OCI-LY3 (cell line): ENCODE measurements around the gene OARD1.

Experiments
- H2AFZ ChIP-seq: fragments of 200-600, 300-600 bp; shearing (Covaris generic); 2 replicates; pipeline ENCODE4 v1.6.0; 2014; ENCODE audit warnings: antibody characterized with exemption, low read depth, low read length
- H3K27ac ChIP-seq: fragments of 200-600, 300-600 bp; sonication (generic); 2 replicates; pipeline ENCODE4 v1.5.1; 2014; ENCODE audit warnings: mild to moderate bottlenecking, low read length, moderate library complexity, mixed read lengths
- H3K27me3 ChIP-seq: fragments of 200-600, 300-600 bp; sonication (generic); 2 replicates; pipeline ENCODE4 v1.6.1; 2014; ENCODE audit warnings: low read depth, low read length, mixed read lengths
- H3K36me3 ChIP-seq: fragments of 200-600, 300-600 bp; sonication (generic); replicated peaks from 2 replicates; pipeline ENCODE3; 2014; ENCODE audit warnings: low read depth, low read length, mixed read lengths
- H3K4me1 ChIP-seq: fragments of 300-600, 200-600 bp; sonication (generic); 2 replicates; pipeline ENCODE4 v1.6.1; 2014; ENCODE audit warnings: low read length, mixed read lengths
- H3K4me2 ChIP-seq: fragments of 200-600, 300-600 bp; sonication (generic); 2 replicates; pipeline ENCODE4 v1.6.1; 2014; ENCODE audit warnings: low read length, mixed read lengths
- H3K4me3 ChIP-seq: fragments of 300-600, 200-600 bp; sonication (generic); 2 replicates; pipeline ENCODE4 v1.5.1; 2014; ENCODE audit warnings: antibody characterized with exemption, mild to moderate bottlenecking, low read length, moderate library complexity
- H3K79me2 ChIP-seq: fragments of 300-600, 200-600 bp; shearing (Covaris generic); 2 replicates; pipeline ENCODE4 v1.6.1; 2014; ENCODE audit warnings: mild to moderate bottlenecking, low read length, mixed read lengths
- H3K9ac ChIP-seq: fragments of 300-600, 200-600 bp; shearing (Covaris generic); 2 replicates; pipeline ENCODE4 v1.6.0; 2014; ENCODE audit warnings: mild to moderate bottlenecking, low read length, moderate library complexity
- H3K9me3 ChIP-seq: fragments of 200-600, 300-600 bp; shearing (Covaris generic); 2 replicates; pipeline ENCODE4 v1.6.1; 2014; ENCODE audit warnings: low read length, mixed read lengths; ENCODE audit not compliant: insufficient read depth
- H4K20me1 ChIP-seq: fragments of 200-600, 300-600 bp; sonication (generic); 2 replicates; pipeline ENCODE4 v1.6.1; 2016; ENCODE audit warnings: low read length, mixed read lengths; ENCODE audit not compliant: insufficient read depth
- CTCF ChIP-seq: fragments of 200-600, 300-600 bp; sonication (generic); IDR thresholded peaks from 2 replicates; pipeline ENCODE4 v1.5.1; 2014; ENCODE audit warnings: antibody characterized with exemption, low read length, low read depth
- EZH2phosphoT487 ChIP-seq: fragments of 200-600 bp; shearing (Covaris generic); IDR thresholded peaks from 2 replicates; pipeline ENCODE4 v1.6.1; 2018; ENCODE audit warnings: antibody characterized with exemption, mixed run types, low read depth

The OARD1 gene

GRCh38 chr6:41039060-41039998 lies 32.8 kb downstream of the OARD1 start, which contains the start of gene UNC5CL:
UNC5CL (minus strand) TSS chr6:41039221; CDS start chr6:41035074, 4,147 bp downstream.
- Histone ChIP-seq H3K27me3 (peaks cover 23% of the 10 kb centered on the region; the same call in 1 of the 2 replicates), H3K4me2 (peak within 1 kb of the TSS; percentile 38), H3K27ac (no peak within 1 kb of the TSS), H3K4me1 (peaks cover 18% of the 10 kb centered on the region), H4K20me1 (no peaks in the 10 kb centered on the region), H3K4me3 (no peak within 1 kb of the TSS), H3K36me3 (no peaks in the 10 kb centered on the region), H3K9me3 (no peaks in the 10 kb centered on the region), H3K79me2 (no peaks in the 10 kb centered on the region), H2AFZ (no peak within 1 kb of the TSS), H3K9ac (no peak within 1 kb of the TSS)
- TF ChIP-seq EZH2phosphoT487: no peak
- TF ChIP-seq CTCF: peak; percentile 98

GRCh38 chr6:41038205-41038604 lies 34.0 kb downstream of the OARD1 start:
- Histone ChIP-seq H3K36me3 (no peaks in the 10 kb centered on the region), H4K20me1 (no peaks in the 10 kb centered on the region), H3K4me3 (no peak overlapping the region), H3K27me3 (peaks cover 23% of the 10 kb centered on the region; the same call in 1 of the 2 replicates), H2AFZ (no peak overlapping the region), H3K79me2 (no peaks in the 10 kb centered on the region), H3K4me2 (no peak overlapping the region), H3K9me3 (no peaks in the 10 kb centered on the region), H3K4me1 (peaks cover 18% of the 10 kb centered on the region), H3K27ac (no peak overlapping the region), H3K9ac (no peak overlapping the region)
- no peak for TF ChIP-seq EZH2phosphoT487
- TF ChIP-seq CTCF: no peak

- H3K79me2 ChIP-seq: no peaks in the 10 kb centered on the region
- no peak for TF ChIP-seq EZH2phosphoT487
- no peak for TF ChIP-seq CTCF
- H3K36me3 ChIP-seq: no peaks in the 10 kb centered on the region
- no peak overlapping the region for H3K4me3 ChIP-seq
- no peak overlapping the region for H3K27ac ChIP-seq
- H2AFZ ChIP-seq: no peak overlapping the region
- no peak overlapping the region for H3K4me2 ChIP-seq
- H3K4me1 ChIP-seq: peaks cover 18% of the 10 kb centered on the region
- H4K20me1 ChIP-seq: no peaks in the 10 kb centered on the region
- peaks cover 23% of the 10 kb centered on the region; the same call in 1 of the 2 replicates for H3K27me3 ChIP-seq
- no peaks in the 10 kb centered on the region for H3K9me3 ChIP-seq
- no peak overlapping the region for H3K9ac ChIP-seq
Observed at GRCh38 chr6:41037107-41037900, 34.9 kb downstream of the OARD1 start.

GRCh38 chr6:41036601-41037000 lies 35.6 kb downstream of the OARD1 start:
- Histone ChIP-seq H3K27ac (no peak overlapping the region), H3K4me3 (no peak overlapping the region), H3K9me3 (no peaks in the 10 kb centered on the region), H3K4me2 (no peak overlapping the region), H3K4me1 (peaks cover 18% of the 10 kb centered on the region), H3K9ac (no peak overlapping the region), H3K27me3 (peaks cover 23% of the 10 kb centered on the region; the same call in 1 of the 2 replicates), H3K79me2 (no peaks in the 10 kb centered on the region), H3K36me3 (no peaks in the 10 kb centered on the region), H4K20me1 (no peaks in the 10 kb centered on the region), H2AFZ (no peak overlapping the region)
- TF ChIP-seq EZH2phosphoT487 (no peak), CTCF (no peak)
